ENCODE measurements around the gene TAS2R41.

- TF ChIP-seq CTCF (IDR thresholded peaks at IDR 0.05): no peak
- TF ChIP-seq POLR2A (IDR thresholded peaks at IDR 0.05): no peak
These were observed 14.4 kb downstream of the TAS2R41 start for GRCh38 chr7:143492043-143492471.

All from lower leg skin (tissue), 3 donors.